HepG2 (cell line): Measurements from ENCODE around the gene RAB3D. TPM values are rescaled to one million over a fixed set of nuclear protein-coding genes. Genes with fewer than 3 reads are reported as not detected.

Experiments used
- ARID2 ChIP-seq: sonication (generic); formaldehyde crosslinking; IDR thresholded peaks from 2 replicates; pipeline ENCODE4 v1.8.1; 2022; ENCODE audit warnings: mild to moderate bottlenecking, missing genetic modification reagents, borderline replicate concordance
- CEBPB ChIP-seq: IDR thresholded peaks from 2 replicates; pipeline ENCODE4 v1.6.1; 2011; ENCODE audit warnings: low read depth, low read length, improper control_type of control experiment, borderline replicate concordance
- FLYWCH1 ChIP-seq: sonication (generic); formaldehyde crosslinking; IDR thresholded peaks from 2 replicates; pipeline ENCODE4 v1.8.1; 2023; ENCODE audit warnings: mild to moderate bottlenecking, missing genetic modification reagents
- FOXK2 ChIP-seq: fragments of 450-650 bp; IDR thresholded peaks from 2 replicates; pipeline ENCODE4 v1.6.1; 2016
- KDM6A ChIP-seq: IDR thresholded peaks from 2 replicates; pipeline ENCODE4 v1.6.1; 2016; ENCODE audit warnings: low read depth
- MED13 ChIP-seq: sonication (generic); formaldehyde crosslinking; IDR thresholded peaks from 2 replicates; pipeline ENCODE4 v1.5.0; 2020; ENCODE audit warnings: missing genetic modification reagents
- MIER3 ChIP-seq: IDR thresholded peaks from 2 replicates; pipeline ENCODE4 v1.6.1; 2016; ENCODE audit warnings: missing compliant biosample characterization, borderline replicate concordance
- NBN ChIP-seq: fragments of 450-650 bp; conservative IDR thresholded peaks from 2 replicates; pipeline ENCODE4 v1.6.1; 2017
- PHF8 ChIP-seq: sonication (generic); formaldehyde crosslinking; IDR thresholded peaks from 2 replicates; pipeline ENCODE4 v1.5.0; 2020; ENCODE audit warnings: missing genetic modification reagents
- RXRA ChIP-seq: sonication (generic); formaldehyde crosslinking; IDR thresholded peaks from 2 replicates; pipeline ENCODE4 v1.5.1; 2020; ENCODE audit warnings: missing genetic modification reagents
- SMYD3 ChIP-seq: sonication (generic); formaldehyde crosslinking; IDR thresholded peaks from 2 replicates; pipeline ENCODE4 v1.8.1; 2023; ENCODE audit warnings: mild to moderate bottlenecking, missing genetic modification reagents
- STAT5B ChIP-seq: sonication (generic); formaldehyde crosslinking; IDR thresholded peaks from 2 replicates; pipeline ENCODE4 v1.4.0; 2020; ENCODE audit warnings: missing genetic modification reagents
- TMF1 ChIP-seq: sonication (generic); formaldehyde crosslinking; IDR thresholded peaks from 2 replicates; pipeline ENCODE4 v1.8.1; 2022; ENCODE audit warnings: low read depth, missing genetic modification reagents
- ZFYVE20 ChIP-seq: sonication (generic); formaldehyde crosslinking; IDR thresholded peaks from 2 replicates; pipeline ENCODE4 v1.8.0; 2023; ENCODE audit warnings: low read depth, mild to moderate bottlenecking, moderate library complexity, missing genetic modification reagents, borderline replicate concordance
- ZNF101 ChIP-seq: sonication (generic); formaldehyde crosslinking; IDR thresholded peaks from 2 replicates; pipeline ENCODE4 v1.4.0; 2020; ENCODE audit warnings: mild to moderate bottlenecking, low read depth, missing genetic modification reagents, borderline replicate concordance
- ZNF20 ChIP-seq: sonication (generic); formaldehyde crosslinking; IDR thresholded peaks from 2 replicates; pipeline ENCODE4 v1.4.0; 2020; ENCODE audit warnings: mild to moderate bottlenecking, moderate library complexity, missing genetic modification reagents
- ZNF496 ChIP-seq: sonication (generic); formaldehyde crosslinking; IDR thresholded peaks from 2 replicates; pipeline ENCODE4 v1.8.1; 2023; ENCODE audit warnings: mild to moderate bottlenecking, moderate library complexity, missing genetic modification reagents; ENCODE audit not compliant: insufficient replicate concordance
- ZNF672 ChIP-seq: sonication (generic); formaldehyde crosslinking; IDR thresholded peaks from 2 replicates; pipeline ENCODE4 v1.8.1; 2022; ENCODE audit warnings: missing genetic modification reagents
- ZNF781 ChIP-seq: sonication (generic); formaldehyde crosslinking; IDR thresholded peaks from 2 replicates; pipeline ENCODE4 v1.5.1; 2020; ENCODE audit warnings: borderline replicate concordance, mild to moderate bottlenecking, missing genetic modification reagents; ENCODE audit errors: not compliant biosample characterization
- polyA plus RNA-seq, 8 experiments: library from polyadenylated mRNA; depleted of rRNA in 3 of 8; stranded (reverse) in 7 of 8; unstranded in 1 of 8; fragments of >200 nt; fragmentation: Illumina TruSeq in 4 of 8; extraction: Trizol in 4 of 8; gene quantifications; 2 replicates each; pipeline versions ENCODE4 v1.2.1 to v1.2.3, GENCODE V29; 2011 to 2016; ENCODE audit warnings: low read depth in 4 of 8, missing spikeins in 1 of 8, mixed read lengths in 1 of 8; ENCODE audit not compliant: insufficient read depth in 1 of 8
- total RNA-seq, 5 experiments: library from RNA; depleted of rRNA; stranded (reverse); fragments of >200 nt; fragmentation: Illumina TruSeq; extraction: Trizol; gene quantifications; 2 replicates each; pipeline ENCODE4 v1.2.3, GENCODE V29; 2016; ENCODE audit warnings: low read depth in 1 of 5
- TF ChIP-seq, protein P1 (sequence below): sonication (generic); formaldehyde crosslinking; IDR thresholded peaks from 2 replicates; pipeline ENCODE4 v1.4.0; 2020; ENCODE audit warnings: mild to moderate bottlenecking, missing genetic modification reagents
- TF ChIP-seq, protein P2 (sequence below): sonication (generic); formaldehyde crosslinking; IDR thresholded peaks from 2 replicates; pipeline ENCODE4 v1.5.1; 2020; ENCODE audit warnings: mild to moderate bottlenecking, missing genetic modification reagents, borderline replicate concordance
- TF ChIP-seq, protein P3 (sequence below): sonication (generic); formaldehyde crosslinking; IDR thresholded peaks from 2 replicates; pipeline ENCODE4 v1.8.1; 2023; ENCODE audit warnings: mild to moderate bottlenecking, missing genetic modification reagents, borderline replicate concordance
- TF ChIP-seq, protein P4 (sequence below): sonication (generic); formaldehyde crosslinking; IDR thresholded peaks from 2 replicates; pipeline ENCODE4 v1.4.0; 2020; ENCODE audit warnings: missing genetic modification reagents, borderline replicate concordance
- TF ChIP-seq, protein P5 (sequence below): sonication (generic); formaldehyde crosslinking; IDR thresholded peaks from 2 replicates; pipeline ENCODE4 v1.4.0; 2020; ENCODE audit warnings: missing genetic modification reagents
- TF ChIP-seq, protein P6 (sequence below): sonication (generic); formaldehyde crosslinking; IDR thresholded peaks from 2 replicates; pipeline ENCODE4 v1.8.1; 2023; ENCODE audit warnings: mild to moderate bottlenecking, missing genetic modification reagents

RAB3D gene
- total and polyA plus RNA-seq, 2 of the 13 experiments (the other 11 are each of a cell fraction or from before 2014, with no cell fraction given), result 2.0 to 16.1 TPM

DNA sequence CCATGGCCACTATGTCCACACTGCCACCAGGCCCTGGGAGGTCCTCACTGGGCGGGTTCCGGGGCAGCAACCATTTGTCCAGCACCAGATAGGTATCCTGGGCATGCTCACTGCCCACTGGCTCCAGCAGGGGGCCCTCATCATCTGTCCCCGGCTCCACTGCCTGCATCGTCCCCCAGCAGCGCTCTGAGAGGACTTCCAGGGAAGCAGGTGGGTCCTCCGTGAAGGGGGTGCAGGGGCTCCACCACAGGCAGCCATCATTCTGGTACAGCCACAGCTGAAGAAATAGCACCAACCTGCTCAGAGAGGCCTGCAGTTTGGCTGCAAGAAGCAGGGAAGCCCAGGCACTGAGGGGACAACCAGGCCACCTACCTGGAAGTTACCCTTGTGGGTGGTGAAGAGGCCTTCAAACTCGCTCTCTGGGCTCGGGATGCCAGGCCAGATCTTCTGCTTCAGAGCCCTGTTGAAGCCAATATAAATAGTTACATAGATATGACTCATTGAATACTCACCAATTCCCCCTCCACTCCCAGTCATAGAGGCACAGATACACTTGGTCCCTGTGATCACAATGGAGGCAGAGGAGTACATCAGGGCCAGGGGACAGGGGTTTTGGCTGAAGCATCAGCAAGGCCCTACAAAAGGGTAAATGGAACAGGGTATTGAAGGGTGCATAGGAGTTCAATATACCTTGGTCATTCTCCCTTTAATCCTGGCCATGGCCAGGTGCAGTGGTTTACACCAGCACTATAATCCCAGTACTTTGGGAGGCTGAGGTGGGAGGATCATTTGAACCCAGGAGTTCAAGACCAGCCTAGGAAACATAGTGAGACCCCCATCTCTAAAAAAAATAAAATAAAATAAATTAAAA, 39.1 kb upstream of the RAB3D start (continued):
- TF ChIP-seq, protein P1, sequence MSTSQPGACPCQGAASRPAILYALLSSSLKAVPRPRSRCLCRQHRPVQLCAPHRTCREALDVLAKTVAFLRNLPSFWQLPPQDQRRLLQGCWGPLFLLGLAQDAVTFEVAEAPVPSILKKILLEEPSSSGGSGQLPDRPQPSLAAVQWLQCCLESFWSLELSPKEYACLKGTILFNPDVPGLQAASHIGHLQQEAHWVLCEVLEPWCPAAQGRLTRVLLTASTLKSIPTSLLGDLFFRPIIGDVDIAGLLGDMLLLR (CRISPR knock-in tag), result no peak
- TF ChIP-seq SMYD3 (no peak), KDM6A (CRISPR knock-in tag) (no peak), ZNF672 (CRISPR knock-in tag) (no peak), CEBPB (no peak), ZNF496 (CRISPR knock-in tag) (no peak), FOXK2 (no peak), MIER3 (CRISPR knock-in tag) (no peak), ZNF781 (CRISPR knock-in tag) (no peak), MED13 (no peak), RXRA (0 out of 2 replicates have a peak, but pooled peaks have one; percentile 25), PHF8 (CRISPR knock-in tag) (no peak), ARID2 (CRISPR knock-in tag) (no peak), TMF1 (no peak), ZFYVE20 (no peak), NBN (no peak), ZNF20 (CRISPR knock-in tag) (no peak), FLYWCH1 (CRISPR knock-in tag) (no peak), ZNF101 (CRISPR knock-in tag) (no peak), STAT5B (CRISPR knock-in tag) (no peak)
- TF ChIP-seq, protein P2, sequence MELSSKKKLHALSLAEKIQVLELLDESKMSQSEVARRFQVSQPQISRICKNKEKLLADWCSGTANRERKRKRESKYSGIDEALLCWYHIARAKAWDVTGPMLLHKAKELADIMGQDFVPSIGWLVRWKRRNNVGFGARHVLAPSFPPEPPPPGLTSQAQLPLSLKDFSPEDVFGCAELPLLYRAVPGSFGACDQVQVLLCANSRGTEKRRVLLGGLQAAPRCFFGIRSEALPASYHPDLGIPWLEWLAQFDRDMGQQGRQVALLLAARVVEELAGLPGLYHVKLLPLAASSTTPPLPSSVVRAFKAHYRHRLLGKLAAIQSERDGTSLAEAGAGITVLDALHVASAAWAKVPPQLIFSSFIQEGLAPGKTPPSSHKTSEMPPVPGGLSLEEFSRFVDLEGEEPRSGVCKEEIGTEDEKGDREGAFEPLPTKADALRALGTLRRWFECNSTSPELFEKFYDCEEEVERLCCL (CRISPR knock-in tag), result no peak
- TF ChIP-seq, protein P3, sequence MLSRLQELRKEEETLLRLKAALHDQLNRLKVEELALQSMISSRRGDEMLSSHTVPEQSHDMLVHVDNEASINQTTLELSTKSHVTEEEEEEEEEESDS (CRISPR knock-in tag), result no peak
- TF ChIP-seq, protein P4, sequence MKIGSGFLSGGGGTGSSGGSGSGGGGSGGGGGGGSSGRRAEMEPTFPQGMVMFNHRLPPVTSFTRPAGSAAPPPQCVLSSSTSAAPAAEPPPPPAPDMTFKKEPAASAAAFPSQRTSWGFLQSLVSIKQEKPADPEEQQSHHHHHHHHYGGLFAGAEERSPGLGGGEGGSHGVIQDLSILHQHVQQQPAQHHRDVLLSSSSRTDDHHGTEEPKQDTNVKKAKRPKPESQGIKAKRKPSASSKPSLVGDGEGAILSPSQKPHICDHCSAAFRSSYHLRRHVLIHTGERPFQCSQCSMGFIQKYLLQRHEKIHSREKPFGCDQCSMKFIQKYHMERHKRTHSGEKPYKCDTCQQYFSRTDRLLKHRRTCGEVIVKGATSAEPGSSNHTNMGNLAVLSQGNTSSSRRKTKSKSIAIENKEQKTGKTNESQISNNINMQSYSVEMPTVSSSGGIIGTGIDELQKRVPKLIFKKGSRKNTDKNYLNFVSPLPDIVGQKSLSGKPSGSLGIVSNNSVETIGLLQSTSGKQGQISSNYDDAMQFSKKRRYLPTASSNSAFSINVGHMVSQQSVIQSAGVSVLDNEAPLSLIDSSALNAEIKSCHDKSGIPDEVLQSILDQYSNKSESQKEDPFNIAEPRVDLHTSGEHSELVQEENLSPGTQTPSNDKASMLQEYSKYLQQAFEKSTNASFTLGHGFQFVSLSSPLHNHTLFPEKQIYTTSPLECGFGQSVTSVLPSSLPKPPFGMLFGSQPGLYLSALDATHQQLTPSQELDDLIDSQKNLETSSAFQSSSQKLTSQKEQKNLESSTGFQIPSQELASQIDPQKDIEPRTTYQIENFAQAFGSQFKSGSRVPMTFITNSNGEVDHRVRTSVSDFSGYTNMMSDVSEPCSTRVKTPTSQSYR (CRISPR knock-in tag), result no peak
- TF ChIP-seq, protein P5, sequence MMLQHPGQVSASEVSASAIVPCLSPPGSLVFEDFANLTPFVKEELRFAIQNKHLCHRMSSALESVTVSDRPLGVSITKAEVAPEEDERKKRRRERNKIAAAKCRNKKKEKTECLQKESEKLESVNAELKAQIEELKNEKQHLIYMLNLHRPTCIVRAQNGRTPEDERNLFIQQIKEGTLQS, result no peak
- TF ChIP-seq, protein P6, sequence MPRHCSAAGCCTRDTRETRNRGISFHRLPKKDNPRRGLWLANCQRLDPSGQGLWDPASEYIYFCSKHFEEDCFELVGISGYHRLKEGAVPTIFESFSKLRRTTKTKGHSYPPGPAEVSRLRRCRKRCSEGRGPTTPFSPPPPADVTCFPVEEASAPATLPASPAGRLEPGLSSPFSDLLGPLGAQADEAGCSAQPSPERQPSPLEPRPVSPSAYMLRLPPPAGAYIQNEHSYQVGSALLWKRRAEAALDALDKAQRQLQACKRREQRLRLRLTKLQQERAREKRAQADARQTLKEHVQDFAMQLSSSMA (CRISPR knock-in tag), result no peak
